ENCODE results near the gene SFI1.
"Not testable (repeated sequence)": the region's sequence is repeated elsewhere in the genome, so short reads cannot be mapped to it uniquely, and the experiment has no call there.

The SFI1 gene

GRCh38 chr22:31503211-31503964, 7.1 kb downstream of the SFI1 start:
- CTCF ChIA-PET, result no interaction called here
- Mint-ChIP-seq H3K9me3 (no peaks in the 10 kb centered on the region), H3K27ac (no peak overlapping the region), H3K36me3 (peaks cover 40% of the 10 kb centered on the region), H3K4me1 (peaks cover 38% of the 10 kb centered on the region), H3K27me3 (no peaks in the 10 kb centered on the region), H3K4me3 (no peak overlapping the region)
- no peak for DNase-seq

- Mint-ChIP-seq H3K9me3 (no peaks in the 10 kb centered on the region), H3K36me3 (peaks cover 46% of the 10 kb centered on the region), H3K4me1 (peaks cover 32% of the 10 kb centered on the region), H3K4me3 (no peak overlapping the region), H3K27me3 (no peaks in the 10 kb centered on the region), H3K27ac (no peak overlapping the region)
- CTCF ChIA-PET, result no interaction called here
- DNase-seq, result no peak
These were observed 7.9 kb downstream of the SFI1 start for GRCh38 chr22:31504282-31504681.

- H3K4me3 Mint-ChIP-seq, H3K27ac Mint-ChIP-seq, CTCF ChIA-PET, H3K9me3 Mint-ChIP-seq, H3K27me3 Mint-ChIP-seq, DNase-seq: not testable (repeated sequence)
- Mint-ChIP-seq H3K36me3 (peaks cover 53% of the 10 kb centered on the region), H3K4me1 (peaks cover 20% of the 10 kb centered on the region)
These were observed 11.2 kb downstream of the SFI1 start for GRCh38 chr22:31507517-31507916.

- H3K9me3 Mint-ChIP-seq, result no peaks in the 10 kb centered on the region
- H3K4me1 Mint-ChIP-seq, result peaks cover 13% of the 10 kb centered on the region
- no peak for DNase-seq
- H3K36me3 Mint-ChIP-seq, result peaks cover 56% of the 10 kb centered on the region
- peak overlapping the region; percentile 80 for H3K27ac Mint-ChIP-seq
- CTCF ChIA-PET, result interaction anchor here (0.6 kb wide), 1 partner anchor 369 kb away, joined by 3 read pairs; no protein-coding TSS in a partner anchor
- no peak overlapping the region for H3K4me3 Mint-ChIP-seq
- H3K27me3 Mint-ChIP-seq, result no peaks in the 10 kb centered on the region
These were observed 12.2 kb downstream of the SFI1 start for GRCh38 chr22:31508536-31508935.

GRCh38 chr22:31509061-31509762, 12.9 kb downstream of the SFI1 start:
- DNase-seq, result no peak
- Mint-ChIP-seq H3K27me3 (no peaks in the 10 kb centered on the region), H3K36me3 (peaks cover 53% of the 10 kb centered on the region), H3K4me1 (peaks cover 13% of the 10 kb centered on the region), H3K4me3 (no peak overlapping the region), H3K9me3 (no peaks in the 10 kb centered on the region), H3K27ac (no peak overlapping the region)
- CTCF ChIA-PET, result interaction anchor here (0.6 kb wide), 1 partner anchor 368 kb away, joined by 3 read pairs; no protein-coding TSS in a partner anchor

- DNase-seq, result no peak
- no peak overlapping the region for H3K4me3 Mint-ChIP-seq
- CTCF ChIA-PET, result no interaction called here
- peaks cover 17% of the 10 kb centered on the region for H3K4me1 Mint-ChIP-seq
- peaks cover 32% of the 10 kb centered on the region for H3K36me3 Mint-ChIP-seq
- H3K27me3 Mint-ChIP-seq, result no peaks in the 10 kb centered on the region
- H3K27ac Mint-ChIP-seq, result no peak overlapping the region
- no peaks in the 10 kb centered on the region for H3K9me3 Mint-ChIP-seq
These were observed 23.7 kb downstream of the SFI1 start for GRCh38 chr22:31520051-31520450.

- H3K4me3 Mint-ChIP-seq, DNase-seq, H3K27me3 Mint-ChIP-seq, CTCF ChIA-PET, H3K9me3 Mint-ChIP-seq: not testable (repeated sequence)
- peak overlapping the region; percentile 52 for H3K27ac Mint-ChIP-seq
- H3K36me3 Mint-ChIP-seq, result peaks cover 38% of the 10 kb centered on the region
- peaks cover 30% of the 10 kb centered on the region for H3K4me1 Mint-ChIP-seq
These were observed 27.8 kb downstream of the SFI1 start for GRCh38 chr22:31524132-31524531.

GRCh38 chr22:31526270-31526669, 29.9 kb downstream of the SFI1 start:
- CTCF ChIA-PET, result no interaction called here
- Mint-ChIP-seq H3K27me3 (no peaks in the 10 kb centered on the region), H3K27ac (peak overlapping the region; percentile 21), H3K4me1 (peaks cover 29% of the 10 kb centered on the region), H3K4me3 (no peak overlapping the region), H3K36me3 (peaks cover 43% of the 10 kb centered on the region), H3K9me3 (no peaks in the 10 kb centered on the region)
- no peak for DNase-seq

- Mint-ChIP-seq H3K9me3 (no peaks in the 10 kb centered on the region), H3K27me3 (no peaks in the 10 kb centered on the region), H3K4me1 (peaks cover 33% of the 10 kb centered on the region), H3K27ac (no peak overlapping the region), H3K36me3 (peaks cover 41% of the 10 kb centered on the region), H3K4me3 (no peak overlapping the region)
- CTCF ChIA-PET, result no interaction called here
- DNase-seq, result no peak
These were observed 34.5 kb downstream of the SFI1 start for GRCh38 chr22:31530823-31531195.

- H3K36me3 Mint-ChIP-seq, result peaks cover 36% of the 10 kb centered on the region
- no peaks in the 10 kb centered on the region for H3K9me3 Mint-ChIP-seq
- peaks cover 30% of the 10 kb centered on the region for H3K4me1 Mint-ChIP-seq
- no peak overlapping the region for H3K27ac Mint-ChIP-seq
- H3K27me3 Mint-ChIP-seq, result no peaks in the 10 kb centered on the region
- DNase-seq, result no peak
- CTCF ChIA-PET, result interaction anchor here (0.8 kb wide), 1 partner anchor 11 kb away, joined by 3 read pairs; no protein-coding TSS in a partner anchor
- no peak overlapping the region for H3K4me3 Mint-ChIP-seq
These were observed 35.7 kb downstream of the SFI1 start for GRCh38 chr22:31532060-31532459.

- no peak overlapping the region for H3K4me3 Mint-ChIP-seq
These were observed 37.0 kb downstream of the SFI1 start for GRCh38 chr22:31533374-31533773.

GRCh38 chr22:31537019-31537535, 40.7 kb downstream of the SFI1 start:
- Mint-ChIP-seq H3K27ac (peak overlapping the region; percentile 56), H3K36me3 (peaks cover 35% of the 10 kb centered on the region), H3K4me3 (no peak overlapping the region), H3K27me3 (no peaks in the 10 kb centered on the region), H3K4me1 (peaks cover 41% of the 10 kb centered on the region), H3K9me3 (no peaks in the 10 kb centered on the region)
- CTCF ChIA-PET, result interaction anchor here (1.3 kb wide), 1 partner anchor 86 kb away, joined by 4 read pairs; no protein-coding TSS in a partner anchor
- DNase-seq, result no peak

More at GRCh38 chr22:31533374-31533773, 37.0 kb downstream of the SFI1 start:
- H3K27me3 Mint-ChIP-seq, result no peaks in the 10 kb centered on the region
- H3K27ac Mint-ChIP-seq, result peak overlapping the region; percentile 57
- CTCF ChIA-PET, result interaction anchor here (1.0 kb wide), 1 partner anchor 28 kb away, joined by 3 read pairs; no protein-coding TSS in a partner anchor
- DNase-seq, result no peak
- H3K9me3 Mint-ChIP-seq, result no peaks in the 10 kb centered on the region
- peaks cover 35% of the 10 kb centered on the region for H3K4me1 Mint-ChIP-seq
- H3K36me3 Mint-ChIP-seq, result peaks cover 36% of the 10 kb centered on the region

- no peak for DNase-seq
- no peak overlapping the region for H3K4me3 Mint-ChIP-seq
- CTCF ChIA-PET, result interaction anchor here (0.7 kb wide), 1 partner anchor 18 kb away, joined by 3 read pairs; no protein-coding TSS in a partner anchor
- H3K4me1 Mint-ChIP-seq, result peaks cover 29% of the 10 kb centered on the region
- H3K27ac Mint-ChIP-seq, result peak overlapping the region; percentile 8
- H3K9me3 Mint-ChIP-seq, result no peaks in the 10 kb centered on the region
- H3K36me3 Mint-ChIP-seq, result peaks cover 28% of the 10 kb centered on the region
- H3K27me3 Mint-ChIP-seq, result no peaks in the 10 kb centered on the region
These were observed 42.5 kb downstream of the SFI1 start for GRCh38 chr22:31538815-31539214.

GRCh38 chr22:31540166-31540565, 43.8 kb downstream of the SFI1 start:
- H3K27me3 Mint-ChIP-seq, H3K9me3 Mint-ChIP-seq, H3K27ac Mint-ChIP-seq, H3K4me3 Mint-ChIP-seq, DNase-seq: not testable (repeated sequence)
- CTCF ChIA-PET, result interaction anchor here (0.6 kb wide), 1 partner anchor 35 kb away, joined by 4 read pairs; no protein-coding TSS in a partner anchor
- Mint-ChIP-seq H3K36me3 (peaks cover 25% of the 10 kb centered on the region), H3K4me1 (peaks cover 25% of the 10 kb centered on the region)

Measured in activated naive CD4-positive, alpha-beta T cell treated with anti-CD3 and anti-CD28 coated beads, Interleukin-2, amount 10 ng/mL, durations not matched to agents 7 days and 5 days (primary cell).